ENCODE data around the gene DDB1. TPM values are rescaled to one million over a fixed set of nuclear protein-coding genes. Genes with fewer than 3 reads are reported as not detected.

The DDB1 gene
- polyA plus RNA-seq, 1 experiment, result 281 TPM

Other genes with a start within 250 kb of the DDB1 start
- gene CD5, start 230.6 kb downstream of the DDB1 start, polyA plus RNA-seq (2011; rRNA removed), result not detected in 2 replicates
- gene VPS37C, start 171.7 kb downstream of the DDB1 start, polyA plus RNA-seq (2011; rRNA removed), result 8.9 and 17.5 TPM in 2 replicates
- gene PGA3, start 129.6 kb downstream of the DDB1 start, polyA plus RNA-seq (2011; rRNA removed), result not detected in 2 replicates
- not detected in 2 replicates for gene PGA4, start 110.8 kb downstream of the DDB1 start, polyA plus RNA-seq (2011; rRNA removed)
- not detected in 2 replicates for gene PGA5, start 91.9 kb downstream of the DDB1 start, polyA plus RNA-seq (2011; rRNA removed)
- gene VWCE, start 37.8 kb downstream of the DDB1 start, polyA plus RNA-seq (2011; rRNA removed), result 0.96 and 1.4 TPM in 2 replicates
- 23.9 and 37.6 TPM in 2 replicates for gene TKFC, start 123 bp upstream of the DDB1 start, polyA plus RNA-seq (2011; rRNA removed)
- 32.9 and 91.3 TPM in 2 replicates for gene CYB561A3, start 28.8 kb upstream of the DDB1 start, polyA plus RNA-seq (2011; rRNA removed)
- 55.6 and 73.9 TPM in 2 replicates for gene TMEM138, start 29.3 kb upstream of the DDB1 start, polyA plus RNA-seq (2011; rRNA removed)
- 27.3 and 29.2 TPM in 2 replicates for gene TMEM216, start 59.5 kb upstream of the DDB1 start, polyA plus RNA-seq (2011; rRNA removed)
- 35.4 and 36.2 TPM in 2 replicates for gene CPSF7, start 96.9 kb upstream of the DDB1 start, polyA plus RNA-seq (2011; rRNA removed)
- 67.7 and 81.1 TPM in 2 replicates for gene SDHAF2, start 97.0 kb upstream of the DDB1 start, polyA plus RNA-seq (2011; rRNA removed)
- 0.02 TPM in 1 of 2 replicates, not detected in the other for gene LRRC10B, start 175.6 kb upstream of the DDB1 start, polyA plus RNA-seq (2011; rRNA removed)
- gene SYT7, start 248.0 kb upstream of the DDB1 start, polyA plus RNA-seq (2011; rRNA removed), result 0.01 and 0.04 TPM in 2 replicates